ENCODE data around the gene RASSF5. TPM values are rescaled to one million over a fixed set of nuclear protein-coding genes. Genes with fewer than 3 reads are reported as not detected.
A peak's percentile ranks its signal among the peaks of the same experiment; 100 is the strongest.

The RASSF5 gene
- total RNA-seq, 1 donor from 2014 or later, result 28.5 TPM

DNA sequence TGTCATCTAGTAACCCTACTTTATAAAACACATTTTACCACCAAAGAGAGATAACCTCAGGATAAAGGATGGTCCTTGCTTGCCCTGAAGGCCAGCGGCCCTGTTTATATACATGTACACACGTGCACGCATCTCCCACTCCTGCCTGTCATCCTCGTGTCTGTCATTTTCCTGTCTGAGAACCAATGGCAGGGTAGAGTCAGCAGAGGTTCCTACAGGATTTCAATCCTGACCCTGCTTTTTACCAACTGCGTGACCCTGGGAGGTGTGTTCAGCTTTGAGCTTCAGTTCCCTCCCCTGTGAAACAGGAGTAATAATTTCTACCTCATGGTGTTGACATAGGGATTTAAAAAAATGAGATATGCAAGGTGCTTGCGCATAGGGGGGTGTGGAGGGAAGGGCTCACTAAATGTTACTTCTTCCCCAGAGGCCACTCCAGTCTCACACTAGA is 12.3 kb upstream of the RASSF5 start:
- intact Hi-C loops (cut with DNase I), result no loop called here
- H3K27me3 ChIP-seq, result no peaks in the 10 kb centered on the region
- H3K27ac ChIP-seq, result peak overlapping the region; percentile 28
- TF ChIP-seq POLR2AphosphoS5 (IDR thresholded peaks at IDR 0.05; ENCODE audit: insufficient read depth in 1 of 2, low read depth in 1 of 2), result no peak
- TF ChIP-seq, protein P1, sequence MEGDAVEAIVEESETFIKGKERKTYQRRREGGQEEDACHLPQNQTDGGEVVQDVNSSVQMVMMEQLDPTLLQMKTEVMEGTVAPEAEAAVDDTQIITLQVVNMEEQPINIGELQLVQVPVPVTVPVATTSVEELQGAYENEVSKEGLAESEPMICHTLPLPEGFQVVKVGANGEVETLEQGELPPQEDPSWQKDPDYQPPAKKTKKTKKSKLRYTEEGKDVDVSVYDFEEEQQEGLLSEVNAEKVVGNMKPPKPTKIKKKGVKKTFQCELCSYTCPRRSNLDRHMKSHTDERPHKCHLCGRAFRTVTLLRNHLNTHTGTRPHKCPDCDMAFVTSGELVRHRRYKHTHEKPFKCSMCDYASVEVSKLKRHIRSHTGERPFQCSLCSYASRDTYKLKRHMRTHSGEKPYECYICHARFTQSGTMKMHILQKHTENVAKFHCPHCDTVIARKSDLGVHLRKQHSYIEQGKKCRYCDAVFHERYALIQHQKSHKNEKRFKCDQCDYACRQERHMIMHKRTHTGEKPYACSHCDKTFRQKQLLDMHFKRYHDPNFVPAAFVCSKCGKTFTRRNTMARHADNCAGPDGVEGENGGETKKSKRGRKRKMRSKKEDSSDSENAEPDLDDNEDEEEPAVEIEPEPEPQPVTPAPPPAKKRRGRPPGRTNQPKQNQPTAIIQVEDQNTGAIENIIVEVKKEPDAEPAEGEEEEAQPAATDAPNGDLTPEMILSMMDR (IDR thresholded peaks at IDR 0.05), result no peak
- TF ChIP-seq POLR2A (IDR thresholded peaks at IDR 0.05), result no peak
- no peaks in the 10 kb centered on the region for H3K9me3 ChIP-seq
- DNase-seq (ENCODE audit: extremely low spot score in 2 of 2), result no peak
- H3K4me3 ChIP-seq, result no peak overlapping the region
- H3K36me3 ChIP-seq, result no peaks in the 10 kb centered on the region
- peaks cover 27% of the 10 kb centered on the region for H3K4me1 ChIP-seq

DNA sequence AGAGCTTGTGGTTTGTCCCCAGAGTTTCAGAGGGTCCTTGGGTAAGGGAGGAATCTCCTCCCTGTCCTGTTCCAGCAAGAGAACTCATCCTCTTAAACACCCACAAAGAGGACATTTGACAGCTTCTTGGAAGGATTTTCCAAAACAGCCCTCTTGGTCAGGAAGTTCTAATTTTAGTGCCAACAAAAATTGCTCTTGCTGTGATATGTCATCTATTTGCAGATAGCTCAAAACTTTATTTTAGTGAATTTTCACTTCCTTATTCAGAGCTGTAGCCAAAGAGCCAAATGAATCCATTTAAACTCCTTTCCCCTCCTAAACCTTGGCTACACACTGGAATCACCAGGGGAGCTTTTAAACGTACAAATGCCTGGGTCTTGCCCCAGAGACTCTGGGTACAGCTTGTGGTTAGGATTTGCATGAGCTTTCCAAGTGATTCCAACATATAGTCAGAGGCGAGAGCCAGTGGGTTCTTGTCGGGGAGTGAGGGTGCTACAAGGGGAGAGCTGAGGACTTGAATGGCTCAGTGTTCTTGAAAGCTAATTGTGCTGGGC is 11.8 kb upstream of the RASSF5 start:
- TF ChIP-seq POLR2A (IDR thresholded peaks at IDR 0.05) (no peak), POLR2AphosphoS5 (IDR thresholded peaks at IDR 0.05; ENCODE audit: insufficient read depth in 1 of 2, low read depth in 1 of 2) (peak in 1 of 2 donors; percentile 48)
- no peak for DNase-seq (ENCODE audit: extremely low spot score in 2 of 2)
- Histone ChIP-seq H3K9me3 (no peaks in the 10 kb centered on the region), H3K36me3 (no peaks in the 10 kb centered on the region), H3K27me3 (no peaks in the 10 kb centered on the region), H3K4me3 (no peak overlapping the region), H3K4me1 (peaks cover 25% of the 10 kb centered on the region), H3K27ac (peak overlapping the region; percentile 28)
- intact Hi-C loops (cut with DNase I), result no loop called here

DNA sequence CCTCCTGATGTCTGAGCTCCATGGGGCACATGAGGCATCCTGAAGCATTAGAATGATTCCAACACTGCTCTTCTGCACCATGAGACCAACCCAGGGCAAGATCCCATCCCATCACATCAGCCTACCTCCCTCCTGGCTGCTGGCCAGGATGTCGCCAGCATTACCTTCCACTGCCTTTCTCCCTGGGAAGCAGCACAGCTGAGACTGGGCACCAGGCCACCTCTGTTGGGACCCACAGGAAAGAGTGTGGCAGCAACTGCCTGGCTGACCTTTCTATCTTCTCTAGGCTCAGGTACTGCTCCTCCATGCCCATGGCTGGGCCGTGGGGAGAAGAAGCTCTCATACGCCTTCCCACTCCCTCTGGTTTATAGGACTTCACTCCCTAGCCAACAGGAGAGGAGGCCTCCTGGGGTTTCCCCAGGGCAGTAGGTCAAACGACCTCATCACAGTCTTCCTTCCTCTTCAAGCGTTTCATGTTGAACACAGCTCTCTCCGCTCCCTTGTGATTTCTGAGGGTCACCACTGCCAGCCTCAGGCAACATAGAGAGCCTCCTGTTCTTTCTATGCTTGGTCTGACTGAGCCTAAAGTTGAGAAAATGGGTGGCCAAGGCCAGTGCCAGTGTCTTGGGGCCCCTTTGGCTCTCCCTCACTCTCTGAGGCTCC is 11.1 kb upstream of the RASSF5 start:
- intact Hi-C loops (cut with DNase I), result no loop called here

DNA sequence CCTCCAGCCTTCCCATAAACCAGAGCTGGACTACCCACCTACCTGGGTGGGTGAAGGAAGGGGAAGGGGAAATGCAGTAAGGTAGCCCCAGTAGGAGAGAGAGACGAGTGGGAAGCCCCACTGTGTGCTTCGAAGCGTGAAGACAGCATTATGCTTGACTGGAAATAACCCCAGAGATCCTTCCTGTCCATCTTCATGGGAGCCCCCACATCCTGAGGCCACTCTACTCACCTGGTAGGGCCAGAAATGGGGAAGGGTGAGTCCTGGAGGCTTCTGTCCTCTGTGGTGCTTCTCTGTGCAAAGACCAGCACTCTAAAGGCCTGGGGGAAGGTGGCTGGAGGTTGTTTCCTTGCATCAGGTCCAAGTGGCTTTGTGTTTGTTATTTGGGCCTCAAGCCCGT is 10.0 kb upstream of the RASSF5 start:
- H3K27me3 ChIP-seq, result no peaks in the 10 kb centered on the region
- H3K9me3 ChIP-seq, result no peaks in the 10 kb centered on the region
- intact Hi-C loops (cut with DNase I), result no loop called here
- H3K4me3 ChIP-seq, result no peak overlapping the region
- peaks cover 40% of the 10 kb centered on the region for H3K4me1 ChIP-seq
- no peaks in the 10 kb centered on the region for H3K36me3 ChIP-seq
- no peak for DNase-seq (ENCODE audit: extremely low spot score in 2 of 2)
- no peak overlapping the region for H3K27ac ChIP-seq
- TF ChIP-seq POLR2A (IDR thresholded peaks at IDR 0.05) (no peak), POLR2AphosphoS5 (IDR thresholded peaks at IDR 0.05; ENCODE audit: insufficient read depth in 1 of 2, low read depth in 1 of 2) (no peak)
- TF ChIP-seq, protein P1 (IDR thresholded peaks at IDR 0.05), result no peak

More for the DNA sequence above, 11.1 kb upstream of the RASSF5 start:
- peak overlapping the region; percentile 28 for H3K27ac ChIP-seq
- no peaks in the 10 kb centered on the region for H3K27me3 ChIP-seq
- no peak for TF ChIP-seq POLR2AphosphoS5 (IDR thresholded peaks at IDR 0.05; ENCODE audit: insufficient read depth in 1 of 2, low read depth in 1 of 2)
- TF ChIP-seq, protein P1 (IDR thresholded peaks at IDR 0.05), result no peak
- no peak for TF ChIP-seq POLR2A (IDR thresholded peaks at IDR 0.05)
- H3K9me3 ChIP-seq, result no peaks in the 10 kb centered on the region
- no peak overlapping the region for H3K4me3 ChIP-seq
- no peak for DNase-seq (ENCODE audit: extremely low spot score in 2 of 2)
- H3K36me3 ChIP-seq, result no peaks in the 10 kb centered on the region
- peaks cover 32% of the 10 kb centered on the region for H3K4me1 ChIP-seq

DNA sequence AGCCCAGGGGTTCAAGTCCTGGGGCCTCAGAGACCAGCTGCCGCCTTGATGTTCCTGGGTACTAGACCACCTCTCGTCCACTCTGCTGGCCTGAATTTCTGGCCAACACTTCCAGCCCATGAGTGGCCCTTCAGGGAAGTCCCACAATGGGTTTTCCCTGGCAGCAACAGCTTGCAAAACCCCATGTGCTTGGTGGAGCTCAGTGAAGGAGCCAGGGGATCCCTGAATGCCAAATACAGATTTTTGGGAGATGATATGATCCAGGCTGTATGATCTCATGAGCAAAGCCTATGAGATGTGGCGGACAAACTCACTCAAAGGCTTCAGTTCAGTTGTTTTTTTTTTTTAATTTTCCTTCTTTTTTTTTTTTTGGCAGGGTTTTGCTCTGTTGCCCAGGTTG is 9.6 kb upstream of the RASSF5 start:
- H3K9me3 ChIP-seq, result no peaks in the 10 kb centered on the region
- H3K4me1 ChIP-seq, result peaks cover 40% of the 10 kb centered on the region
- H3K27me3 ChIP-seq, result no peaks in the 10 kb centered on the region
- TF ChIP-seq POLR2A (IDR thresholded peaks at IDR 0.05) (no peak), POLR2AphosphoS5 (IDR thresholded peaks at IDR 0.05; ENCODE audit: insufficient read depth in 1 of 2, low read depth in 1 of 2) (no peak)
- TF ChIP-seq, protein P1 (IDR thresholded peaks at IDR 0.05), result no peak
- no peak overlapping the region for H3K4me3 ChIP-seq
- H3K36me3 ChIP-seq, result no peaks in the 10 kb centered on the region
- intact Hi-C loops (cut with DNase I), result no loop called here
- no peak for DNase-seq (ENCODE audit: extremely low spot score in 2 of 2)
- no peak overlapping the region for H3K27ac ChIP-seq
